GM12873 (cell line): Measurements from ENCODE around the gene FASTK.

Experiments used
- CTCF ChIP-seq: IDR thresholded peaks from 2 replicates; pipeline ENCODE4 v1.5.1; 2012; ENCODE audit warnings: low read depth, mild to moderate bottlenecking, moderate library complexity, low read length, control low read depth; ENCODE audit not compliant: insufficient read depth; ENCODE audit errors: missing control alignments

Gene FASTK

GRCh38 chr7:151101621-151102396 lies 21.2 kb upstream of the FASTK start:
- no peak for TF ChIP-seq CTCF

GRCh38 chr7:151100921-151101320 lies 20.3 kb upstream of the FASTK start:
- no peak for TF ChIP-seq CTCF

GRCh38 chr7:151099486-151100211 lies 19.0 kb upstream of the FASTK start:
- TF ChIP-seq CTCF = no peak

GRCh38 chr7:151095828-151096475 lies 15.3 kb upstream of the FASTK start:
- no peak for TF ChIP-seq CTCF

GRCh38 chr7:151095123-151095797 lies 14.7 kb upstream of the FASTK start:
- no peak for TF ChIP-seq CTCF

- no peak for TF ChIP-seq CTCF
These were observed 14.1 kb upstream of the FASTK start for GRCh38 chr7:151094675-151095074.
